Activated naive CD8-positive, alpha-beta T cell treated with anti-CD3 and anti-CD28 coated beads, Interleukin-2, amount 50 U/mL, for 16 hours (primary cell): ENCODE measurements around the gene LXN.
A peak's percentile ranks its signal among the peaks of the same experiment; 100 is the strongest.
"Not testable (repeated sequence)": the region's sequence is repeated elsewhere in the genome, so short reads cannot be mapped to it uniquely, and the experiment has no call there.

Experiments
- DNase-seq: peaks from one replicate; pipeline ENCODE4 v3.0.0-alpha.2; 2020; ENCODE audit warnings: low read depth, low spot score

The LXN gene, protein sequence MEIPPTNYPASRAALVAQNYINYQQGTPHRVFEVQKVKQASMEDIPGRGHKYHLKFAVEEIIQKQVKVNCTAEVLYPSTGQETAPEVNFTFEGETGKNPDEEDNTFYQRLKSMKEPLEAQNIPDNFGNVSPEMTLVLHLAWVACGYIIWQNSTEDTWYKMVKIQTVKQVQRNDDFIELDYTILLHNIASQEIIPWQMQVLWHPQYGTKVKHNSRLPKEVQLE

DNA sequence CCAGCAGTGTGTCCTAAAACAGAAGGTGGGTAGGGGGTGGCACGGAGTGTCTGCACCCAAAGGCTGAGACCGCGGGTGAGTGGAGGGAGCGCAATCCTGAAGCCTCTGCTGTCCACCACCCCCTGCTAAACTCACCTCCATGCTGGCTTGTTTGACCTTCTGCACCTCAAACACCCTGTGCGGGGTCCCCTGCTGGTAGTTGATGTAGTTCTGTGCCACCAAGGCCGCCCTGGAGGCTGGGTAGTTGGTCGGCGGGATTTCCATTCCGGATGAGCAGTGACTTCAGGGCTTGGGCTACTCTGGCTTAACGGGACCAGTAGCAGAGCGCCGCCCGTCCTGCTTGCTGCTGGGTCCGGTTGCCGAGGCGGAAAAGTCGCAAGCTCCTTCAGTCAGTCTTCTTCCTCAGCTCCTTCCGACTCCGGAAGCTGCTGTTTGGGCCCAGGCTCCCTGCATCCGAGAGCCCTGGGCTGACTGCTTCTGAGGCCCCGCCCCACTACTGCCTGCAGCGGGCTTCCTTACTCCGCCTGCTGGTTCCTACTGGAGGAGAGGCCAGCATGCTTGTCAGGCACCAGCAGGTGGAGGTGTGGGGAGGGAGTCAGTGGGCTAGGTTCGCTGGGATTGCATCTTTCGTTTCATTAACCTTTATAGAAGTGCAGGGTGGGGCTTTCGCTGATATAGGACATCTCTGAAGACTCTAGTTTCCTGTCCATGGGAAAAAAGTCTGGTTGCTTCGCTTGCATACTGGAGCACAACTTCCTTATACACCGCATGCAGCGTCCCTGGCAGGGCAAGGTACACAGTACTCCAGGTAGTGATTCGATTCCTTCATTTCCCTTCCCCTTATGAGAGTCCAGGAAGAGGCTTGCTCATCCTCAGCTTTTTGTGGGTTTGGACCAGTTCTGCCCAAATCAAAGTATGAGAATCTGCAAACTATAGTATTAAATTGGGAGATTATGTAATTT lies at the start of gene LXN:
LXN (minus strand) TSS at position 434 of the 962 bp plus-strand sequence; CDS start at position 264, 170 bp downstream.
- DNase-seq = peak; percentile 26

DNA sequence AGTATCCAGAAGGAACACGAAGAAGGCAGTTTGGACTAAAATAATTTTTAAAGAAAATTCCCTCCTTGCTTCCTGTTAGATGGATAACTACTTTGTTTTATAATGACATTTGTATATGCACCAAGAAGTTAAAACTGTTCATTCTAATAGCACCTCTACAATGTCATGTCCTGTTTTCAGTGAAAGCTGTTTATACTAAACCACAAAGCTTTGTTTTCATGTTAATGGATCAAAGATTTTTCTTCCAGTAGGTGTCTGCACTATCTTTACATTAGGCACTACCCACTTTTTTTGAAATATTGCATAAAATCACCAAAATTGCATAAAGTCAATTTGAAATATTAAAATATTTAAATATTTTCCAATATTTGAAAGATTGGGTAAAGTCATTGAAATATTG lies 49.7 kb upstream of the LXN start:
- DNase-seq = no peak

DNA sequence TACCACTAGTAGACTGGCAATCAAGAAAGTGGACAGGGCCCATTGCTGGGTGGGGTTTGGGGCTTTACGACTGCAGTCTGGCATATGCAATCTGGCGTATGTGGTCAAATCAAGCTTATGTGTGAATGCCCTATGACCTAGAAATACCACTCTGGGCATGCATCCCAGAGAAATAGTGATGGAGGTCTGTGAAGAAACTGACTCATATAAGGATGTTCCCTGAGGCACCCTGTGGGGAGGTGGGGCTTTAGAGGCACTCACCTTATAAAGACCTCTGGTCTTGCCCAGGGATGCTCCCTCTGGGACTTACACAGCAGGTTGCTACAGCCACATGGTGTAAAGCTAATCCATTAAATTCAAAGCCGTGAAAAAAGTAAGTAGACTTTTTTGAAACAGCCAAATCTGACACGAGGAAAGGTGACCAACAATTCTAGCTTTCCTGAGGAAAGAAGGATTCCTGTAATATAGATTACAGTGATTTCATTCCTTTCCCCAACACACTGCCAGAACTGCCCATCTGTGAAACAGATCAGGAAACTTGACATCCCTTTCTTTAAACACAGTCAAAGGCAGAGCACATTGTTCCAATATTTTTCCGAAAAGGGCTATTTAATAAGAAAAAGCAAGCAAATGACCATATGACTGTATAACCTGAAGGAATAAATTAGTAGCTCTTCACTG lies 46.2 kb upstream of the LXN start:
- no peak for DNase-seq

DNA sequence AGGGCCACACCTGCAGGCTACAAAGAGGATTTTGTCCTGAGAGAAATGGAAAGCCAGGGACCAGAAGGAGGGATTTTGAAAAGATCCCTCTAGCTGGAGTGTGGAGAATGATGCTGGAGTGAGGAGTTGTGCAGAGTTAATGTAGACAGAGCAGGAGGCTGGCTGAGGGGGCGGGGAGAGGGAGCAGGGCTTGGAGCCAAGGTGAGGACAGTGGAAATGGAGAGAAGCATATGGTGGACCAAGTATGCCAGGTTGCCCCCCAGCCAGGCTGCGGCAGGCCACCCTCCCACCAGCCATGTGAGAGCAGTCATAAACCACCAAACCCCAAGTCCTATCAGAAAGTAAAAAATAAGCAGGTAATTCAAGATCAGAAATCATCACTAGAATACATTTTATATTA lies 45.1 kb upstream of the LXN start:
- no peak for DNase-seq

DNA sequence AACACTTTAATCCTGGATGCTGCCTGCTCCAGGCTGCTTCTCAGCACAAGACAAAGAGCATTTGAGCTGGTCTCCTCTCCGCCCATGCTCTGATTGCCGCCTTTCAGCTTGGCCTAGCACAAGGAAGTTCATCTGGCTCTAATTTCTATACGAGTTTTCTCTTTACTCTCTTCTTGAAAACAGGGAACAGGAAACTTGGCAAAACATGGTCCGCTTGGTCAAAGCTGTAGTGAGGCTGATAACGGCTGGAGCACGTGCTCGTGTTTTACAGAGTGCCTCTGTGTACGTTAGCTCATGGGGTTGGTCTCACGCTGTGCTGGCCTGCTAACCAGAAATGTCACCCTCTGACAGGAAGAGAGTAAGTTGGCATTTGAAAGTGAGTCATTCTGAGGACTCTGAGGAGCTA lies 40.6 kb upstream of the LXN start:
- no peak for DNase-seq

DNA sequence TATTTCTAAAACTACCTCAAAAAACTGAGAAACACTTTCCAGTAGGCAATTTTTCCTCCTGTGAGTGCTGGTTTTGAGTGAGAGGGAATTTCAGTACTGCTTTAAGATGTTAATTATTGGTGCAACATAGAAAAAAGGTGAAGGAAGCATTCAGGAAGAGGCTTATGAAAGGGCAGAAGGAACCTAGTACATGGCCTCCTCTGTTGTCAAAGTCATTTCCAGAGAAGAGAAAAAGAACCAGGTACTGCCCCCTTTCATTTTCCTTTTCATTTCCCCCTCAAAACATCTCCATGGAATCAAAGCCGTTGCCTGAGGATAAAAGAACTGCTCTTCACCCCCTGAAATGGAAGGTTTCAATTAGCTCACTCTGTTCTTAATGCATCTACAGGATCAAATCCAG lies 40.0 kb upstream of the LXN start:
- no peak for DNase-seq

DNA sequence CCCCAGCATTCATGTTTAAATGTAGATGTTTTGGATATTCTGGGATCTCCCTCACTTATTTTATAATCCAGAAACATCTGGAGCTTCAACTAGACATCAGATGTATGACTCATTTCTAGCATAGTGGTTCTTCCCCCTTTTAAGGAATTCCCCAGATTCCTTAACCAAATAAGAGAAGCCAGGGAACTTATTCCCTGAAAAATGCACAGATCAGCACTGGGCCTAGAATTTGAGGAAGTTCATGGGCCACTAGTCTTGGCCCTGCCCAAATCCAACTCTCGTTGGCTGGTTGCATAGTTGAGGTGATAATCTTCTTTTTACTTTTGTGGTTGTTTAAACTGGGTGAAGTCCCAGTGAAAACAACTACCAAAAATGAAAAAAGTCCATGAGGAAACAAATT lies 39.4 kb upstream of the LXN start:
- DNase-seq = no peak

DNA sequence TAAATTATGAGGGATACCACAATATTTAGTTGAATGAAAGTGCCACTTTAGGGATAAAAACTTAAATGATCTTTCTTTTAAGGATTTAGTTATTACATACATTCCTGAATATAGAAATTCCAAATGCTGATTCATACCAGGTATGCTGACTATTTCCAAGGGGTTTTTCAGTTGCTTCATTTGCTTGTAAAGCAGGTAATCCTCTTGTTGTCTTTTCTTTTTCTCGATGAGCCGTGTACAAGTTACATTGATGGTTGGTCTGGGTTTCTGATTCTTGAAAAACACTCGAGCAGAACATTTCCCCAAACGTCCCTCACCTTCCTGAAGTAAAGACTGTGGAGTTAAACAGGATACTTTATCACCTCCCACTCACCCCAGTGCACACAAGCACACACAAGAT lies 38.2 kb upstream of the LXN start:
- no peak for DNase-seq

DNA sequence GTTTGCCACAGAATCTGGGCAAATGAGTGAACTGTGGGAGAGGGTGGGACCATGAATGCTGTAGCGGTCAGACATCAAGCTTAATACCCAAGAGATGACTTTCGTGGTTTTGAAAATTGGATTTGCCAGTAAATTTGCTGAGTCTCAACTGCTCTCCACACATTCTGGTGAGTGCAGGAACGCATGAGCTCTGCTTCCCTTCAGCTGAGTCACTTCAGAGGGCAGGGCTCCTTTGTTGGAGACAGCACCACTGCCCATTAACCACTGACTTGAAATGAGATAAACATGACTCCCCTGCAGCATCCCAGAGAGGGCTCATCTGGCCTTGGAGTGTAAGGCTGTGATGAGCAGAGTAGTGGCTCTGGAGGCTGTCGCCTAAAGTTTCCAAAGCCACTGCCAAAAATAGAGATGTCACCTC lies 37.2 kb upstream of the LXN start:
- no peak for DNase-seq

DNA sequence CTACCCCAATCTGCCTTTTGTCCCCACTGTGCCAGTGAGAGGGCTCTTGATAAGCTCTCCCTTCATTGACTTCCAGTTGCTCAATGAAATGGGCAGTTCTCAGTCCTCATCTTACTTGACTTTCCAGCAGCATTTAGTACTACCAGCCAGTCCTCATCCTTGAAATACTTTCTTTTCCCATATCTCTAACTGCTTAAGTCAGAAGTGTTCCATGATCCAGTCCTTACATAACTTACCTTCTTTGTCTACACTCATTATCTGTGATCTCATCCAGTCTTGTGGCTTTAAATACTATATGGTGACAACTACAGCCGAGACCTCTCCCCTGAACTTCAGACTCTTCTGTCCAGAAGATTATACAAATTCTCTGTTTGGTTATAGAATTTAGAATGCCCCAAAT lies 31.1 kb upstream of the LXN start:
- no peak for DNase-seq

DNA sequence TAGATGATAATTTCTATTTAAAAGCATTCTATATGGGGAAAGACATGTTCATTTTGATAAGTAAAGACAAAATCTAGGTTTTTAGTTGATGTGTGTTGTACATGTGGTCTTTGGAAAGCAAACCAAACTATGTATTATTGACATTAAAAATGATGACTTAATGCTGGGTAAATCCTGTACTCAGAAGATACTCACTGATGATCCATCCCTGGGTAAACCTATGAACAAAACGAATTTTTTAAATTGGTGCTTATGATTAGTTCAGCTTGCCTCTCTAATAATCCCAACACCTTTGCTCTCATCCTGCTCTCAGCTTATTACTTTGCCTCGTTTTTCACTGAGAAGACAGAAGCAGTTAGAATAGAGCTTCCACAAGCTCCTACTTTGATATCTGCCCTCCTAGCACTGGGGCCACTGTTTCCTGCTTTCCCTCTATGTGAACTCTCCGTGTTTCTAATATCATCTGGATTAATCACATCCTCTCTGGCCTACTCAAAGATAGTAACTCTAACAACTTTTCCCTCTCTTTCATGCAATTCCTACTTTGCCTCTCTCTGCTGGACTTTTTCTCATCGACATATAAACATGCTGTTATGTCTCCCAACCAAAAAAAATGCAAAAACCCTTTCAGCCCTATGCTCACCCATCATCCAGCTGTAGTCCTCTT lies 30.5 kb upstream of the LXN start:
- DNase-seq = no peak

DNA sequence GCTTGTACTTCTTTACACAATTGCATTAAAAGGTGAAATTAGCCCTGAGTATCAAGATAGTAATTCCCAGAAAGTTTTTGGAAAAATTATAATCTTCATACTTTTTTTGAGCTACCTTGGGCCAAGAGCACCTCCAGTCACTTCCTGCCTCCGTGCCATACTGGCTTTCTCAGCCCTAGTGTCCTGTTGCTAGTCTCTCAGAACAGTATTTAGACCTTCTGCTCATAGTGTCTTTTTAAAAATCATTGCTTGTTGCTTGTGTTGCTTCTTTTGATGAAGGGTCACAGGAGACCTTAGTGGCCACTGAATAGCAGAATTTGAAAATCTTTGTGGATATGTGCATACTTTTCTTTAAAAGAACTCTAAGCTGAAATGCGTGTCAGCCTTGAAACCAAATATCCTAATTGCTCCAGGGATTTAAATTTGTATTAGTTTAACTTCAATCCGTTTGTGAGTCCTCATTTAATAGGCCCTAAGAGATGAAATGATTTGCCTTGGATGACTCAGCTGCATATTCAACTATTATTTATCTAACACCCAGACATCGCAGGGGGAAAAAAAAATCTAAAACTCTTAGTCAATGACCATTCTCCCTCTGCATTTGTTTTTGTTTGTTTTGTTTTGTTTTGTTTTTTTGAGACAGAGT lies 29.1 kb upstream of the LXN start:
- no peak for DNase-seq

DNA sequence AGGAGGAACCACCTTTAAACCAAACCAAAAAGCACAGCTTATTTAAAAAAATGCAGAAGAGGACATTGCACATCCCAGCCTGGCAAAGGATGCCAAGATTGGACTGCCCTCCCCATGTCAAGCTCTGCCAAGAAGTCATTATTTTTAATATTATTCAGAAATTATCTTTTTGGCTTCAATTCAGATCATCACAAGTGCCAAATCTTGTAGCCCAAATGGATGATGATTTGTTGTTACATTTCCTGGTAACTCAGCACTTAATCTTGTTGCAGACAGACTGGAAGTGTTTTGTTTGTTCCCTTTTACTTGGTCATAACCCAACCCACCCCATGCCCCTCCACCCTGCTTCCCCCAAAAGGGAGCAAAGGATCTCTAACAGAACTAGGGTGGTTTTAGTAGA lies 28.1 kb upstream of the LXN start:
- no peak for DNase-seq

DNA sequence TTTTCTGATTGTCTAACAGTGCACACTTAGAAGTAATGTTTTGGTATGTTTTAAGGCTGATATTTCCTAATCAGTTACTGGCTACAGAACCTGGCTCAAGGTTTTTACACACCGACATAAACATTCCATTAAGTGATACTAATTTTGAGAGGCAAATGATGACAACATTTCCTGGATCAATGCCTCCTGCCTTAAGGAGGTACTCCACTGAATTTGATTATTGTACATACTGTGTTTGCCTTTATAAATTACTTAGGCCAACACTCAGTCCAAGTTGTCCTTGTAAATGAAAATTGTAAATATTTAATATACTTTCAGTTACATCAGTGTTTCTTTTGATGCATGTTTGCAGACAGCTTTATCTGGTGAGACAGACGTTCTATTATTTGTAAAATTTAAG lies 24.2 kb upstream of the LXN start:
- no peak for DNase-seq

DNA sequence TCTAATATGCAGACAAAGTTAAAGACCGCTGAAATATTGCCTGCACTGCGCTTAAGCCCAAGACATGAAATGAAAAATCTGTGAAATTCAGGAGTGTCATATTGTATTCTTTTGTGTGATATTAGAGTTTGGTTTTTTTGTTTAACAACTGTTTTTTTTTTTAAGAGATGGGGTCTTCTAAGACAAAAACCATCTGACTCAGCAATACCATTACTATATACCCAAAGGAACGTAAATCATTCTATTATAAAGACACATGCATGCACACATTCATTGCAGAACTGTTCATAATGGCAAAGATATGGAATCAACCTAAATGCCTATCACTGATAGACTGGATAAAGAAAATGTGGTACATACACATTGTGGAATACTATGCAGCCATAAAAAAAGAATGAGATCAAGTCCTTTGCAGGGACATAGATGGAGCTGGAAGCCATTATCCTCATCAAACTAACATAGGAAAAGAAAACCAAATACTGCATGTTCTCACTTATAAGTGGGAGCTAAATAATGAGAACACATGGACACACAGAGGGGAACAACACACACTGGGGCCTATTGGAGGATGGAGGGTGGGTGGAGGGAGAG lies 21.5 kb upstream of the LXN start:
- DNase-seq = not testable (repeated sequence)

DNA sequence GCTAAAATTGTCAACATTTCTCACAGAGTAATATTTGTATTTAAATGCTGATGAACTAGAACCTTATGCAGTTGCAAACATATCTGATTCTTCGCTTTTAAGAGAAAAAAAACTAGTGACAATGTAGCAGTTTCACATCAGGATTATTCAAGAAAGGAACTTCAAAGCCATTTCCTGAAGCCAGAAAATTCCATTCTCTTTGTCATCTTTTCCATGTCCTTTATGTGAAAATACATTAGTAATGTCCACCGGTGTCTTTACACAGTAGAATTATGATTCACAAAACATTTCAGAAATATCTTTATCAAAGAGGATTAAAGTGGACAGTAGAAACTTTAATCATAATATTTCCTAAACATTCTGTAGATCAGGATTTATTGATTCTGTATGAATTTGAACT lies 12.7 kb upstream of the LXN start:
- no peak for DNase-seq

DNA sequence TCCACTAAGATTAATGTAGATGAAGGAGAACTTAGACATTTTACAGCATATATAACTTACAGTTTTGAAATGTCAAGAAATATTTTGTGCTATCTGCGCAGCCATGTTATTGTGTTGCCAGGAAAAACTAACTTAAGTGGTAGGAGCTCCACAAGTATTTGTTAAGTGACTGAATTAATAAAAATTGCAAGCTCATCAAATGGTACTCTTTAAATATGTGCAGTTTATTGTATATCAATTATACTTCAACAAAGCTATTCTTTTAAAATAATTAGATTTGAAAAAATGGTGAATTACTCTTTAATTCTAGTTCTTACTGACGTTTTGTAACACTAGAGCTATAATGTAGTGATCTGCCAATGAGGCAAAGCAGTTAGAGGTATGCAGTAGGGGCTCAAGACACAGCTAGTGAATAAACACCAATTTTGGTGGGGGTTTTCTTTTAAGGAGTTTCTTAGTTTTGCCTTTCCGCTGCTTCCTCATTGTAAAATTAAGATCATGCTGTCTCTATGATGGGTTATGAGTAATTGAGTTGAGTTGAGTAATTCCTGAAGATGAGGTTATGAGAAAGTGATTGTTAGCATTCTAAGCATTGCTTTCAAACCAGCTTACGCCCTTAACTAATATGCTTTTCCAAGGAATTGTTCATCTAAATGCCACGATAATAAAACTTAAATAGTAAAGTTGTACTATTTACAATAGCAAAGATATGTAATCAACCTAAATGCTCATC lies 10.9 kb upstream of the LXN start:
- no peak for DNase-seq

DNA sequence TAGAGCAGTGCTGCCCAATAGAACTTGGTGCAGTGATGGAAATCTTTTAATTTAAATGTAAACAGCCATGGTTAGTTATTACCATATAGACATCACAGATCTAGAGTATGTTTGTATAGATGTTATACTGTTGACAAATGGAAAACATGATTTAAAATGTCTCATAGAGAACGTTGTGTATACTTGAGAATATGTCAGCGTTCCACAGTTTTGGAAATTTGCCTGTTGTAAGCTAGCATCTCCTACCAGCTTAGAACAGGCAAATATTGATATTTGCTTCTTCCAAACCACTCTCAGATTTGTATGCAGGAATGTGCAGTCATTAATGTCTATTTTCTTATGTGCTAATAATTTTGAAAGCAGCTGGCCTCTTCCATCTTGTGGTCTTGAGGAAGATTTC lies 8.4 kb upstream of the LXN start:
- DNase-seq = no peak

DNA sequence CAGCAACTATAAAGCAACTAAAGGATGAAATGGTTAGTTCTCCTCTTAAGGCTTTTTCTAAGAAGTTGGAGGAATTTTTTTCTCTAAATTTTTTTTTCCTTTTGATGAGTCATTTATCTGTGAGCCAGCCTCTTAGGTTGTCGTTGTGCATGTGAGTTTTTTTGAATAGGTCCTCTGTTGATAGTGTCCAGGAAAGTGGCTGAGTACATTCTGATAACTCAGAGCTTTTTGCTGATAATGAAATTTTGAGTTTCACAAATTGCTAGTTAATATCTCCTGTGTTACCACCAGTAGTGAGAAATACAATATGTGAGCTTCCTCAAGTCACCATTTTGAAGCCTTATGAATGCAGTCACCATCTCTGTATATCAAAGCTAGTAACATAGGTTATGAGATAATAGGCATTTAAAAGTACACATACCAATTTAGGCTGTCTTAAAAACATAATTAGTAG lies 7.1 kb upstream of the LXN start:
- DNase-seq = no peak

DNA sequence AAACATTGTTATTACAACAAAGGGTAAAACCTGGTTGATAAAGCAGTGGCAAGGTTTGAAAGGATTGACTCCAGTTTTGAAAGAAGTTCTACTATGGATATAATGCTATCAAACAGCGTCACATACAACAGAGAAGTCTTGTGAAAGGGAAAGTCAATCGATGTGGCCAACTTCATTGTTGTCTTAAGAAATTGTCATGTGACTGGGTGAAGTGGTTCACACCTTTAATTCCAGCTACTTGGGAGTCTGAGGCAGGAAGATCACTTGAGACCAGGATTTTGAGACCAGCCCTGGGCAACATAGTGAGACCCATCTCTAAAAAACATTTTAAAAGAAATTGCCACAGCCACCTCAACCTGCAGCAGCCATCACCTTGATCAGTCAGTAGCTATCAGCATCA lies 6.2 kb upstream of the LXN start:
- DNase-seq = no peak
